Esophagus (tissue), 2 donors: ENCODE data around the gene RASGEF1B. TPM values are rescaled to one million over a fixed set of nuclear protein-coding genes. Genes with fewer than 3 reads are reported as not detected.

ENCODE experiments used
- H3K27ac ChIP-seq, 2 donors: one replicate each; pipeline ENCODE4 v1.5.1; 2013; ENCODE audit warnings: low read depth in 2 of 2, mild to moderate bottlenecking in 2 of 2, inconsistent platforms in 1 of 2, low read length in 1 of 2, moderate library complexity in 1 of 2
- H3K27me3 ChIP-seq, 2 donors: one replicate each; pipeline ENCODE4 v1.6.1; 2013; ENCODE audit warnings: low read length in 2 of 2, control low read depth in 1 of 2, mild to moderate bottlenecking in 1 of 2; ENCODE audit not compliant: insufficient read depth in 2 of 2, control insufficient read depth in 1 of 2
- H3K36me3 ChIP-seq, 2 donors: one replicate each; pipeline ENCODE4 v1.6.1; 2013; ENCODE audit warnings: low read length in 1 of 2; ENCODE audit not compliant: control insufficient read depth in 2 of 2, insufficient read depth in 2 of 2
- H3K4me1 ChIP-seq, 2 donors: one replicate each; pipeline ENCODE4 v1.6.1; 2013; ENCODE audit warnings: low read length in 1 of 2; ENCODE audit not compliant: control insufficient read depth in 2 of 2, insufficient read depth in 2 of 2
- H3K4me3 ChIP-seq, 2 donors: one replicate each; pipeline ENCODE4 v1.5.1; 2013; ENCODE audit warnings: low read length in 2 of 2, mild to moderate bottlenecking in 2 of 2, low read depth in 1 of 2, moderate library complexity in 1 of 2
- H3K9me3 ChIP-seq, 2 donors: one replicate each; pipeline ENCODE4 v1.6.1; 2013; ENCODE audit warnings: mild to moderate bottlenecking in 2 of 2, low read depth in 1 of 2, low read length in 1 of 2, moderate library complexity in 1 of 2; ENCODE audit not compliant: control insufficient read depth in 2 of 2, insufficient read depth in 1 of 2
- WGBS, 2 donors: extraction: QIAGEN DNeasy Blood & Tissue Kit; methylation state at CpG; one replicate each; pipeline ENCODE4 v1.1.7; 2013; 5-methylcytosine and 5-hydroxymethylcytosine counted together
- polyA plus RNA-seq, 2 donors: library from polyadenylated mRNA; stranded (reverse); fragments of 200-250 nt; gene quantifications; one replicate each; pipeline ENCODE4 v1.2.3, GENCODE V29; 2013
- donor health status: healthy with polysubstance abuse.
- donor health status: Bipolar disorder and iron deficiency.

The RASGEF1B gene
- polyA plus RNA-seq, 2 donors = 7.4 to 22.1 TPM

DNA sequence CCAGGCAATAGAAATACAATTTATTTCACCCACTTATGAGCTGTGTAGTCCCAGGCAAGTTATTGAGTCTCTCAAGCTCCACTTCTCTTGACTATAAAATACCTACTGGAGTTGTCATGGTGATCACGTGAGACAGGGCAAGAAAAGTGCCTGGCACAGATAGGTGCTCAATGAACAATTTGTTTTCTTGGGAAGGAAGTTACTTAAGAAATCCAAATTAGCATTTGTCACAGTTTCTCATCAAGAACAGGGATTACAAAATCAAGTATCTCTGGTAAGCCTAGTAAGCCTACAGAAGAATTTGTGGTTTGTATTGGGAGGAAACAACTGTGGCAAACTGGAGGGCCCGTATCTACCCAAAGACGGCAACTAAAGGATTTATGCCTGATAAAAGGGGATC is 37.5 kb upstream of the RASGEF1B start:
- Histone ChIP-seq H3K27ac (no peak overlapping the region), H3K4me1 (no peaks in the 10 kb centered on the region), H3K27me3 (no peaks in the 10 kb centered on the region), H3K9me3 (no peaks in the 10 kb centered on the region), H3K36me3 (no peaks in the 10 kb centered on the region), H3K4me3 (no peak overlapping the region)
- WGBS, 2 donors = 78% methylated on average over 3 of the region's 3 CpGs

GRCh38 chr4:81508411-81509185 is 36.9 kb upstream of the RASGEF1B start:
- Histone ChIP-seq H3K9me3 (no peaks in the 10 kb centered on the region), H3K4me1 (no peaks in the 10 kb centered on the region), H3K27me3 (no peaks in the 10 kb centered on the region), H3K4me3 (no peak overlapping the region), H3K36me3 (no peaks in the 10 kb centered on the region), H3K27ac (no peak overlapping the region)
- 73% methylated on average over 2 of the region's 2 CpGs for WGBS, 2 donors

- no peaks in the 10 kb centered on the region for H3K27me3 ChIP-seq
- no peaks in the 10 kb centered on the region for H3K36me3 ChIP-seq
- H3K4me1 ChIP-seq = no peaks in the 10 kb centered on the region
- H3K9me3 ChIP-seq = no peaks in the 10 kb centered on the region
- WGBS, 2 donors = 97 to 100% methylated on average over 1 of the region's 1 CpG
- no peak overlapping the region for H3K4me3 ChIP-seq
- H3K27ac ChIP-seq = no peak overlapping the region
Observed at GRCh38 chr4:81507530-81507929, 35.8 kb upstream of the RASGEF1B start.

- Histone ChIP-seq H3K9me3 (no peaks in the 10 kb centered on the region), H3K4me1 (no peaks in the 10 kb centered on the region), H3K27me3 (no peaks in the 10 kb centered on the region), H3K27ac (no peak overlapping the region), H3K36me3 (no peaks in the 10 kb centered on the region), H3K4me3 (no peak overlapping the region)
- WGBS, 2 donors = 86 to 90% methylated on average over 2 of the region's 2 CpGs
Observed at GRCh38 chr4:81506731-81507130, 35.0 kb upstream of the RASGEF1B start.

GRCh38 chr4:81505726-81506125 is 34.0 kb upstream of the RASGEF1B start:
- Histone ChIP-seq H3K36me3 (no peaks in the 10 kb centered on the region), H3K9me3 (no peaks in the 10 kb centered on the region), H3K27me3 (no peaks in the 10 kb centered on the region), H3K27ac (no peak overlapping the region), H3K4me1 (no peaks in the 10 kb centered on the region), H3K4me3 (no peak overlapping the region)
- 73 to 83% methylated on average over 2 of the region's 2 CpGs for WGBS, 2 donors

DNA sequence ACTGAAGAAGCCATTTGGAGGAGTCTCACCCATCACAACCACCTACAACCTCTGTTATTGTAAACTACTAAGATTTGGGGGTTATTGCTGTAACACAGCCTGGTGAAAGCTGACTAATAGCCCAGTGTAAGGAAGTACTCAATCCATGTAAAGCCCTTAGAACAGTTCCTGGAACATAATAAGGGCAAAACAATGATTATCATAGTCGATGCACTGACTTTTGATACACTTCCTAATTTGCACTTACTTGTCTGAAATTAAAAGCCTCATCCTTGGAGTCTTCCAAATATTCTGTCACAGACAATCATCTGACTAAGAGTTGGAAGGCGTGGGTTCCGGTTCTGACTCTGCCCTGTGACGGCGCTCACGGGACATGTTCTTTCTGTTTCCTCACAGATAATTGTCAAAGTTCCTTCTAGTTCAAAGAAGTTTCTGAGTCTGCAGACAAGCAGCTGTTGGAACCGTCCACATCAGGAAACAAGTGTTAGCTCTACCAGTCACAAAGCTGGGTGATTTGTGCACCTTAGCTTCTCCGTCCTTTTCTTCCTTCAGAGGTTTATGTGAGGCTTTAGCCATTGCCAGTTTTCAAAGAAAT is 33.4 kb upstream of the RASGEF1B start:
- H3K36me3 ChIP-seq = no peaks in the 10 kb centered on the region
- H3K27ac ChIP-seq = no peak overlapping the region
- no peaks in the 10 kb centered on the region for H3K27me3 ChIP-seq
- H3K9me3 ChIP-seq = no peaks in the 10 kb centered on the region
- WGBS, 2 donors = 62 to 64% methylated on average over 8 of the region's 8 CpGs
- no peaks in the 10 kb centered on the region for H3K4me1 ChIP-seq
- H3K4me3 ChIP-seq = no peak overlapping the region

DNA sequence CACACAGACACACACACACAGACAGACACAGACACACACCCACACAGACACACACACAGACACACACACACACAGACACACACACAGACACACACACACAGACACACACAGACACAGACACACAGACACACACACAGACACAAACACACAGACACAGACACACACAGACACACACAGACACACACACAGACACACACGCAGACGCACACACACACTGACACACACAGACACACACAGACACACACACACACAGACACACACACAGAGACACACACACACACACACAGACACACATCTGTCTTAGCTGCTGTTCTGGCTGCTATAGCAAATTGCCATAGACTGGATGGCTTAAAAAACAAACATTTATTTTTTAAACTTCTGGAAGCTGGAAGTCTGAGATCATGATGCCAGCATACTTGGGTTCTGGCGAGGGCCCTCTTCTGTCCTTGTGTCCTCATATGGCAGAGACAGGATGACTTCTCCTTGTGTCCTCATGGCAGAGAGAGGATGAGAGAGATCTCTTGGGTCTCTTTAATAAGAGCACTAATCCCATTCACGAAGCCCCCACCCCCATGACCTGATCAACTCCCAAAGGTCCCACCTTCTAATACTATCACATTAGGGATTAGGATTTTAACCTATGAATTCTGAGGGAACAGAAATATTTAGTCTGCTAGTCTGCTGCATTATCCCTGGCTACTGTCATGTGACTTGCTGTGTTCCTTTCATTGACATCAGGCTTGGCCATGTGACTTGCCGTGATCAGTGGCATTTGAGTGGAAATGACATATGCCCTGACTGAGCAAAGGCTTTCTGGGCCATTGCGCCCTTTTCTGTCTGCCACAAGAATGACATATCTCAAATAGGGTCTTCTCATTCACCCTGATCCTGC is 32.7 kb upstream of the RASGEF1B start:
- 86 to 89% methylated on average over 6 of the region's 6 CpGs for WGBS, 2 donors
- H3K27ac ChIP-seq = no peak overlapping the region
- no peak overlapping the region for H3K4me3 ChIP-seq
- H3K9me3 ChIP-seq = no peaks in the 10 kb centered on the region
- H3K36me3 ChIP-seq = no peaks in the 10 kb centered on the region
- no peaks in the 10 kb centered on the region for H3K4me1 ChIP-seq
- no peaks in the 10 kb centered on the region for H3K27me3 ChIP-seq

DNA sequence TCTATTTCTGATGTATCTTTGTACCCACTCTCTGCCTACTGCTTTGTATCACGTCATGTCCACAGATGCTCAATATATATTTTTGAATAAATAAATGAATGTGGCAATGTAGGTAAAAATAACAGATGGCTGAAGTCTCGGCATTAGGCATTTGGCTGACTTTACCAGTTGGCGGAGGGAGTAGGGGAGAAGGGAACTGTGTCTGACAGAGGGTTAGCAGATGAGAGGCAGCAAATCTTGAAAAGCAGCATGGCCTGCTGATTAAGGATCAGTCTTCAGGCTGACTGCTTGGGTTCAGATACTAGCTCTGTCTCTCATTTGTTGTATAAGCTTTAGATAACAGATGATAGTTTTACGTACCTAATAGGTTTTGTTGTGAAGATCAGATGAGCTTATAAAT is 31.9 kb upstream of the RASGEF1B start:
- no peaks in the 10 kb centered on the region for H3K9me3 ChIP-seq
- no peak overlapping the region for H3K27ac ChIP-seq
- 89 to 91% methylated on average over 4 of the region's 4 CpGs for WGBS, 2 donors
- H3K36me3 ChIP-seq = no peaks in the 10 kb centered on the region
- no peaks in the 10 kb centered on the region for H3K4me1 ChIP-seq
- H3K4me3 ChIP-seq = no peak overlapping the region
- no peaks in the 10 kb centered on the region for H3K27me3 ChIP-seq

DNA sequence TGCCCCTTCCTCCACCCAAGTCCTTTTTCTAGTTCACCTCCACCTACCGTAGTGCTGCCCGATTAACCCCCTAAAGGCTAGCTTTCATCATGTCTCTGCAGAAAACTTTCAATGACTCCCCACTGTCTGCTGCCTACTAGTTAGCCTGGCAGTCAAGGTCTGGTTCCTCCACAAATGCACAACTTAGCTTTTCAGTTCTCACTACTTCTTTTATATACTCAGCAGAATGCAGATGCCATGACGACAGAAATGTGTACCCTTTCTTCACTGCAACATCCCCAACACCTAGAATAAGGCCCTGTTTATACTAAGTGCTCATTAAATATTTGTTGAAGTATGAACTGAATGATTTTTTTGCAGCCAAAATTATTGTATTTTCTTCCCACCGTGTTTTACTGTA is 30.9 kb upstream of the RASGEF1B start:
- H3K36me3 ChIP-seq = no peaks in the 10 kb centered on the region
- H3K4me3 ChIP-seq = no peak overlapping the region
- WGBS, 2 donors = 72 to 86% methylated on average over 4 of the region's 4 CpGs

More for the DNA sequence above, 30.9 kb upstream of the RASGEF1B start:
- H3K27me3 ChIP-seq = no peaks in the 10 kb centered on the region
- no peaks in the 10 kb centered on the region for H3K9me3 ChIP-seq
- no peaks in the 10 kb centered on the region for H3K4me1 ChIP-seq
- no peak overlapping the region for H3K27ac ChIP-seq
